DOHH2 (cell line): ENCODE measurements around the gene TMEM52.

ENCODE experiments used
- H3F3A ChIP-seq: fragments of 200-600 bp; sonication (generic), shearing (Covaris generic); 2 replicates; pipeline ENCODE4 v1.6.0; 2016; ENCODE audit warnings: antibody characterized with exemption, mild to moderate bottlenecking; ENCODE audit not compliant: control insufficient read depth, insufficient read depth
- H3K27ac ChIP-seq: fragments of 200-600 bp; sonication (generic); 2 replicates; pipeline ENCODE4 v1.5.1; 2014; ENCODE audit warnings: low read depth, mild to moderate bottlenecking, low read length, moderate library complexity
- H3K27me3 ChIP-seq: fragments of 200-600 bp; sonication (generic); 2 replicates; pipeline ENCODE4 v1.6.1; 2014; ENCODE audit warnings: mild to moderate bottlenecking, low read length, mixed read lengths; ENCODE audit not compliant: control insufficient read depth
- H3K36me3 ChIP-seq: fragments of 200-600 bp; sonication (generic); 2 replicates; pipeline ENCODE4 v1.6.1; 2014; ENCODE audit warnings: mild to moderate bottlenecking, low read length, moderate library complexity, mixed read lengths; ENCODE audit not compliant: control insufficient read depth
- H3K4me1 ChIP-seq: fragments of 200-600 bp; sonication (generic); 2 replicates; pipeline ENCODE4 v1.6.1; 2014; ENCODE audit warnings: mild to moderate bottlenecking, low read length, mixed read lengths; ENCODE audit not compliant: control insufficient read depth
- H3K4me2 ChIP-seq: fragments of 200-600 bp; sonication (generic); 2 replicates; pipeline ENCODE4 v1.6.0; 2014; ENCODE audit warnings: mild to moderate bottlenecking, low read length, moderate library complexity
- H3K4me3 ChIP-seq: fragments of 200-600 bp; sonication (generic); 2 replicates; pipeline ENCODE4 v1.5.1; 2014; ENCODE audit warnings: mild to moderate bottlenecking, low read length, mixed read lengths
- H3K79me2 ChIP-seq: fragments of 200-600 bp; sonication (generic); 2 replicates; pipeline ENCODE4 v1.6.1; 2014; ENCODE audit warnings: mild to moderate bottlenecking, low read length, mixed read lengths; ENCODE audit not compliant: control insufficient read depth
- H3K9me2 ChIP-seq: fragments of 200-600 bp; sonication (generic); replicated peaks from 2 replicates; pipeline ENCODE4 v1.6.1; 2014; ENCODE audit warnings: mild to moderate bottlenecking, low read length, mixed read lengths; ENCODE audit not compliant: control insufficient read depth
- H3K9me3 ChIP-seq: fragments of 200-600 bp; sonication (generic); 2 replicates; pipeline ENCODE4 v1.6.1; 2014; ENCODE audit warnings: antibody characterized with exemption, low read length, mixed read lengths; ENCODE audit not compliant: control insufficient read depth, insufficient read depth
- H4K20me1 ChIP-seq: fragments of 200-600 bp; sonication (generic); 2 replicates; pipeline ENCODE4 v1.6.0; 2014; ENCODE audit warnings: low read depth, mild to moderate bottlenecking, antibody characterized with exemption, low read length, moderate library complexity; ENCODE audit not compliant: control insufficient read depth, insufficient read depth
- EZH2phosphoT487 ChIP-seq: fragments of 200-600 bp; sonication (generic); IDR thresholded peaks from 2 replicates; pipeline ENCODE4 v1.6.1; 2017; ENCODE audit warnings: borderline replicate concordance, mild to moderate bottlenecking, antibody characterized with exemption, low read length, moderate library complexity, mixed read lengths
- TF ChIP-seq, protein P1 (sequence below): fragments of 200-600 bp; sonication (generic); IDR thresholded peaks from one replicate; pipeline ENCODE4 v1.5.1; 2014; ENCODE audit warnings: antibody characterized with exemption, mild to moderate bottlenecking, low read depth, low read length; ENCODE audit not compliant: poor library complexity, severe bottlenecking

TMEM52 gene

DNA sequence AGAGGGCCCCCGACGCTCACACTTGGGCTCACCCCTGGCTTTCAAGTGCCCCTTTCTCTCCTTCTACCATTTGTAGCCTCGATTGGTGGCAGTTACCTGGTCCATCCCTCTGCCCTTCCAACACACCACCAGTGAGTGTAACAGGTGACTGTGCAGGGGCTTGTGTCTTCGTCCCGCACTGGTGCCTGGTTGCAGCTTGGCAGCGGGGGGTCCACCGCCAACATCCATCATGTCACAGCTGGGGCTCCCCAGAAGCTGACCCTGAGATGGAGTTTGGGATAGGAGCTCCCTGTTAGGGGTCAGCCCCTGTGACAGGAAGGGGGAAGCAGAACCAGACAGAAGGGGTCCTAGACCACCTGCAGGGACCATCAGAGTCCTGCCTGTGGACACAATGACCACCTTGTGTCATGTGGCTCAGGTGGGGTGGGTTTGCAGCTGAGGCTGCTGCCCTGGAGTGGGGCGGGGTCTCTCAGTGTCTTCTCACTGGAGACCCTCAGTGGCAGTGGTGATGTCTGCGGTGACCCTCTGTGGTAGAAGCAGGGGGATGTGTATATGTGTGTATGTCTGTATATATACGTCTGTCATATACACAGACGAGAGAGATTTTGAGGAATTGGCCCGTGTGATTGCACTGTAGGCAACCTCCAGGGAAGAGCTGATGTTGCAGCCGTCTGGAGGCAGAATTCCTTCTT, 7.6 kb downstream of the TMEM52 start:
- Histone ChIP-seq H3K4me2 (no peak overlapping the region), H3F3A (no peaks in the 10 kb centered on the region; the same call in 1 of the 2 replicates), H3K4me3 (no peak overlapping the region), H3K27me3 (peaks cover 9% of the 10 kb centered on the region; the same call in 1 of the 2 replicates), H3K27ac (no peak overlapping the region), H3K36me3 (no peaks in the 10 kb centered on the region), H3K79me2 (peaks cover 7% of the 10 kb centered on the region), H3K4me1 (peaks cover 32% of the 10 kb centered on the region), H3K9me3 (no peaks in the 10 kb centered on the region), H4K20me1 (no peaks in the 10 kb centered on the region), H3K9me2 (no peaks in the 10 kb centered on the region)
- TF ChIP-seq EZH2phosphoT487 = no peak
- TF ChIP-seq, protein P1, sequence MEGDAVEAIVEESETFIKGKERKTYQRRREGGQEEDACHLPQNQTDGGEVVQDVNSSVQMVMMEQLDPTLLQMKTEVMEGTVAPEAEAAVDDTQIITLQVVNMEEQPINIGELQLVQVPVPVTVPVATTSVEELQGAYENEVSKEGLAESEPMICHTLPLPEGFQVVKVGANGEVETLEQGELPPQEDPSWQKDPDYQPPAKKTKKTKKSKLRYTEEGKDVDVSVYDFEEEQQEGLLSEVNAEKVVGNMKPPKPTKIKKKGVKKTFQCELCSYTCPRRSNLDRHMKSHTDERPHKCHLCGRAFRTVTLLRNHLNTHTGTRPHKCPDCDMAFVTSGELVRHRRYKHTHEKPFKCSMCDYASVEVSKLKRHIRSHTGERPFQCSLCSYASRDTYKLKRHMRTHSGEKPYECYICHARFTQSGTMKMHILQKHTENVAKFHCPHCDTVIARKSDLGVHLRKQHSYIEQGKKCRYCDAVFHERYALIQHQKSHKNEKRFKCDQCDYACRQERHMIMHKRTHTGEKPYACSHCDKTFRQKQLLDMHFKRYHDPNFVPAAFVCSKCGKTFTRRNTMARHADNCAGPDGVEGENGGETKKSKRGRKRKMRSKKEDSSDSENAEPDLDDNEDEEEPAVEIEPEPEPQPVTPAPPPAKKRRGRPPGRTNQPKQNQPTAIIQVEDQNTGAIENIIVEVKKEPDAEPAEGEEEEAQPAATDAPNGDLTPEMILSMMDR = no peak

DNA sequence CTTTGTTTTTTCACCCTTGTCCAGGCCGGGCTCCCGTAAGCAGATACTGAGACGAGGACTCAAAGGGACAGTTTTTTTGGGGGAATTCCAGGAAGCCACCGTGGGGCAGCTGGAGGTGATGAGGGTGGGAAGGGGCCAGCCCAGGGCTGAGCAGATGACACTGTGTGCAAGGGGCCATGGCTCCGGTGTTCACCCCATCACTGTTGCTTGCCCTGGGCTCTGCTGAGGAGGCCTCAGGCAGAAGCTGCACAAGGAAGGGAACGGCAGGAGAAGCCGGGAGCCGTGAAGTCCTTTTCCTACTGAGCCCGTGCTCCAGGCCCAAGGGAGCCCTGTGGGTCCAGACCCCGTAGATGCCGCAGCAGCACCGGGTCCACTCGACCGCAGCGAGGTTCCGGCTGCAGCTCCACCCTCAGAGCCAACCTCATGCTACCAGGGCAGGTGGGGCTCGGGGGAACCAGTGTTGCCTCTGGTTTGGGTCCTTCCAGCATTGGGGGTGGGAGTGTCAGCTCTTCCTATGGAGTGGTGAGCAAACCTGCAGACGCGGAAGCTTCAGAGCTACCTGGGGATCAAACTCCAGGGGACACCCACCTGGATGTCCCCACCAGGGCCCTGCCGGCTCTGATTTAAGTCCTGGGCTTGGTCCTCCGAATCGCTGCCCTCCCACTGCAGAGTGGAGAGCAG, 8.3 kb downstream of the TMEM52 start:
- Histone ChIP-seq H3K9me3 (no peaks in the 10 kb centered on the region), H3K4me3 (no peak overlapping the region), H3K27ac (no peak overlapping the region), H3K9me2 (no peaks in the 10 kb centered on the region), H4K20me1 (no peaks in the 10 kb centered on the region), H3K4me1 (peaks cover 39% of the 10 kb centered on the region), H3K27me3 (peaks cover 9% of the 10 kb centered on the region; the same call in 1 of the 2 replicates), H3K36me3 (no peaks in the 10 kb centered on the region), H3K79me2 (peaks cover 7% of the 10 kb centered on the region), H3F3A (no peaks in the 10 kb centered on the region; the same call in 1 of the 2 replicates), H3K4me2 (no peak overlapping the region)
- TF ChIP-seq EZH2phosphoT487 = no peak
- TF ChIP-seq, protein P1 = no peak

DNA sequence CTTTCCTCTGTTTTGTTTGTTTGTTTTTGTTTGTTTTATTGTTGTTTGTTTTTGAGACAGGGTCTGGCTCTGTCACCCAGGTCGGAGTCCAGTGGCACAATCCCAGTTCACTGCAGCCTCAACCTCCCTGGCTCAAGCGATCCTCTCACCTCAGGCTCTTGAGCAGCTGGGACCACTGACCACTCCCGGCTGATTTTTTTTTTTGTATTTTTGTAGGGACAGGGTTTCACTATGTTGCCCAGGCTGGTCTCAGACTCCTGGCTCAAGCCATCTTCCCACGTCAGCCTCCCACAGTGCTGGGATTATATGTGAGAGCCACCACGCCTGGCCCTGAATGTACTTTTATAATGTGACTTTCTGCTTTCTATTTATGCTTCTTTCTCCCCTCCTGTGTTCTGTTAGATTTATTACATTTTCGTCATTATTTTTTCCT, 9.0 kb downstream of the TMEM52 start:
- peaks cover 40% of the 10 kb centered on the region for H3K4me1 ChIP-seq
- peak overlapping the region; percentile 72 for H3K4me3 ChIP-seq
- no peaks in the 10 kb centered on the region for H4K20me1 ChIP-seq
- H3K9me2 ChIP-seq = no peaks in the 10 kb centered on the region
- no peaks in the 10 kb centered on the region; the same call in 1 of the 2 replicates for H3F3A ChIP-seq
- no peaks in the 10 kb centered on the region for H3K9me3 ChIP-seq
- H3K79me2 ChIP-seq = peaks cover 7% of the 10 kb centered on the region
- TF ChIP-seq, protein P1 = no peak
- TF ChIP-seq EZH2phosphoT487 = no peak
- H3K27me3 ChIP-seq = peaks cover 9% of the 10 kb centered on the region; the same call in 1 of the 2 replicates
- H3K27ac ChIP-seq = no peak overlapping the region
- H3K36me3 ChIP-seq = no peaks in the 10 kb centered on the region
- peak overlapping the region; percentile 79 for H3K4me2 ChIP-seq
